Activated CD4-positive, alpha-beta memory T cell treated with anti-CD3 and anti-CD28 coated beads for 36 hours (primary cell): ENCODE measurements around the gene HDHD5. TPM values are rescaled to one million over a fixed set of nuclear protein-coding genes. Genes with fewer than 3 reads are reported as not detected.

Experiments used
- CTCF ChIA-PET: fragments of 350-600 bp; sonication (Branson Sonifier 250); formaldehyde crosslinking; loops from one replicate; lab custom pipeline; 2021; ENCODE audit warnings: antibody characterized with exemption, inconsistent platforms; lab: Charles Lee
- POLR2A ChIA-PET: fragments of 350-600 bp; sonication (Branson Sonifier 250); formaldehyde crosslinking; loops from one replicate; lab custom pipeline; 2021; ENCODE audit warnings: antibody characterized with exemption; lab: Charles Lee
- DNase-seq: peaks from one replicate; pipeline ENCODE4 v3.0.0-alpha.2; 2020
- H3K27ac Mint-ChIP-seq: one replicate; pipeline ENCODE4 v1.8.0; 2021; ENCODE audit warnings: mixed read lengths
- H3K27me3 Mint-ChIP-seq: one replicate; pipeline ENCODE4 v1.8.0; 2021; ENCODE audit warnings: mixed read lengths
- H3K36me3 Mint-ChIP-seq: one replicate; pipeline ENCODE4 v1.8.0; 2021; ENCODE audit warnings: mixed read lengths
- H3K4me1 Mint-ChIP-seq: one replicate; pipeline ENCODE4 v1.8.0; 2021; ENCODE audit warnings: low read depth, mixed read lengths
- H3K4me3 Mint-ChIP-seq: one replicate; pipeline ENCODE4 v1.8.0; 2021; ENCODE audit warnings: mild to moderate bottlenecking, mixed read lengths
- H3K9me3 Mint-ChIP-seq: one replicate; pipeline ENCODE4 v1.8.0; 2021; ENCODE audit warnings: mixed read lengths
- intact Hi-C: fragments of 100-400 bp; cut with micrococcal nuclease; formaldehyde crosslinking; loops from one replicate; pipeline ENCODE4 v1.15.1; 2023
- total RNA-seq, 2 experiments: library from RNA; stranded (reverse); gene quantifications; one replicate each; pipeline ENCODE4 v1.2.3, GENCODE V29; 2021

HDHD5 gene
- 10 to 100 TPM; 42.2 to 42.9 TPM for total RNA-seq

DNA sequence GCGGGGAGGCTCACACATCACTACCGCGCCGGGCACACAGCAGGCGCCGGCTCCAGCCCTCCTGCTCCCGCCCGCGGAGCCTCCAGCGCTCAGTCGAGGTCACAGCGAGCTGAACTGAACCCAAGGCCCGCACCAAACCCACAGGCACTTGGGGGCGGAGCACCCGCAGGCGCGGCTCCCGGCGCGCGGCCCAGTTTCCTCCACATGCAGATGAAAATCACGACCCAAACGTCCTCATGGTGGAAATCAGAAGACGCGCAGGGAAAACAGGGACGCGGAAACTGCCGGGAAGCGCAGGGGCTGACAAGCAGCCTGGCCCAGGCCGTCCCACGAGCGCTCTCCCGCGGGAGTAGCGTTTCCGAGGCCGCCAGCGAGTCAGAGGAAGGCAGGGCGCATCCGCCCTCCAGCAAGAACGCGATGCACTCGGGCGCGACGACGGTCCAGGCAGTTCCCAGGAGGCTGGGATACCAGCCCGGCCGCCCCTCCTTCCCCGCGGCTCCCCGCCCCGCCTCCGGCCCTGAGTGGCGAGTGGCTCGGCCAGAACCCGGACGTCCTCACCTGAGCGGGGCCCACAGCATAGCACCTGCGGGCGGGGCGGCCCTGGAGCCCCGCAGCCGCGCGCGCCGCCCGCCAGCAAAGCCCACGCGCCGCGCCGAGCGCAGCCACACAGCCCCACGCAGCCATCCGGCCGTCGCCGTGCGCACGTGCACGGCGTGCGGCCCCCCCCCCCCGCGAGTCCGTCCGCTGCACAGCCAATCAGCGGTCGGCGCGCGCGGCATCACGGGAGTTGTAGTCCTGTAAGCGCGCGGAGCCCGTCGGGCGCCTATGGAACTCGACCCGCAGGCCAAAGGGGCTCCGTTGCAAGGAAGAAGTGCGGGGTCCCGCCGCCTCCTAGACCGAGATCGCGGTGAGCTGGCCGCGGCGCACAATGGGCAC lies at the start of gene HDHD5:
TSS of gene HDHD5 (minus strand) at position 710 of the 936 bp plus-strand sequence. CDS start at position 684, 26 bp downstream.
- no peaks in the 10 kb centered on the region for H3K9me3 Mint-ChIP-seq
- peaks cover 30% of the 10 kb centered on the region for H3K4me1 Mint-ChIP-seq
- ChIA-PET POLR2A (interaction anchor here (0.9 to 4.0 kb wide), 6 partner anchors 13 to 480 kb away, joined by 3 to 21 read pairs (median 4); partner anchors contain the start of gene ADA2), CTCF (interaction anchor here (1.0 to 7.9 kb wide), 4 partner anchors 13 to 343 kb away, joined by 3 to 121 read pairs (median 6); no protein-coding TSS in a partner anchor)
- no peaks in the 10 kb centered on the region for H3K36me3 Mint-ChIP-seq
- intact Hi-C loops, result loop anchor here (1.0 kb wide), 3 partner anchors 12 to 84 kb away; no protein-coding TSS in a partner anchor
- H3K4me3 Mint-ChIP-seq, result peak within 1 kb of the TSS; percentile 80
- no peaks in the 10 kb centered on the region for H3K27me3 Mint-ChIP-seq
- peak; percentile 91 for DNase-seq
- peak within 1 kb of the TSS; percentile 84 for H3K27ac Mint-ChIP-seq

DNA sequence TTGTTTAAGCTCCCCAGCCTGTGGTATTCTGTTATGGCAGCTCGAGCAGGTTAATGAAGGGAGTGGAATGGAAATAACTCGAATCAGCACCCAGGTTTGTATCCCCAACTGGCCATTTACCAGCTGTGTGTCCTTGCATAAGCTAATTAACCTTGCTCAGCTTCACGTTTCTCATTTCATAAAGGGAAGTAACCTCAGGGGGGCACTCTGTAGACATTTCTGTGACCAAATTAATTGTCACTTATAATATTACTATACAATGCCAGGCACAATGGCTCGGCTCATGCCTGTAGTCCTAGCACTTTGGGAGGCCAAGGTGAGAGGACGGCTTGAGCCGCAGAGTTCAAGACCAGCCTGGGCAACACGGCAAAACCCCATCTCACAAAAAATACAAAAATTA lies 46.4 kb upstream of the HDHD5 start:
- POLR2A ChIA-PET, result no interaction called here

DNA sequence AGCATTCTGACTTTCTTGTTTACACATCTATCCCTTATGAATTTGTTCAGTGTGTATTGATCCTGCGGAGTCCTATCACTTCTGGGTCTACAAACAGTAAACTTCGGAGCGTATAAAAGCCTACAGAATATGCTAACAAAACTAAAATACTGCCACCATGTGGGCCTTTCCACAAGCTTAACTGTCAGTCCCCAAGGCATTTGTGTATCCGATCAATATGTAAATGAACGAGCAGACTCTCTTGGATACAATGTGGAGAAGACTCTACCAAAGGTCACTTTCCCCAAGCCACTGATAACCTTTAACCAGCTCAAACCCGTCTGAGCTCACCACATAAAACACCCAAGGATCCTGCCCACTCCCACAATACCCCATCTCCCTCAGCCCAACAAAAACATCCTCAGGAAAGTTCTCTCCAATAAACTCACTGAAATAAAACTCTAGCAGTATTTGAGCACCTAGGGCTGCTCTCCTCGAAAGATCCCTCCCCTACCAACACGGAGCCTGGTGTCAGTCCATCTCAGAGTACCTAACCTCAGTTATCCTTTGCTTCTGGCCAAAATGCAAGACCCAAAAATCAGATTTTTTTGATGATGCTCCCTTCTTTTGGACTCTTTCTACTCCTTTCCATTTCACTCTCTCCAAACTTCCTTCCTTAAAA lies 42.3 kb upstream of the HDHD5 start:
- Mint-ChIP-seq H3K4me1 (no peaks in the 10 kb centered on the region), H3K27me3 (no peaks in the 10 kb centered on the region), H3K27ac (no peak overlapping the region), H3K36me3 (peaks cover 3% of the 10 kb centered on the region), H3K9me3 (no peaks in the 10 kb centered on the region), H3K4me3 (no peak overlapping the region)
- intact Hi-C loops, result loop anchor here (10.0 kb wide), 1 partner anchor 283 kb away; no protein-coding TSS in a partner anchor
- DNase-seq, result no peak
- ChIA-PET POLR2A (no interaction called here), CTCF (interaction anchor here (2.1 kb wide), 1 partner anchor 30 kb away, joined by 7 read pairs; no protein-coding TSS in a partner anchor)

More for the DNA sequence above, 46.4 kb upstream of the HDHD5 start:
- H3K27ac Mint-ChIP-seq, result no peak overlapping the region
- H3K9me3 Mint-ChIP-seq, result no peaks in the 10 kb centered on the region
- CTCF ChIA-PET, result interaction anchor here (0.6 to 2.2 kb wide), 5 partner anchors 31 to 296 kb away, joined by 3 to 13 read pairs (median 4); no protein-coding TSS in a partner anchor
- intact Hi-C loops, result loop anchor here (10.0 kb wide), 1 partner anchor 279 kb away; no protein-coding TSS in a partner anchor
- H3K4me1 Mint-ChIP-seq, result no peaks in the 10 kb centered on the region
- no peak for DNase-seq
- peaks cover 3% of the 10 kb centered on the region for H3K36me3 Mint-ChIP-seq
- no peaks in the 10 kb centered on the region for H3K27me3 Mint-ChIP-seq
- H3K4me3 Mint-ChIP-seq, result no peak overlapping the region

DNA sequence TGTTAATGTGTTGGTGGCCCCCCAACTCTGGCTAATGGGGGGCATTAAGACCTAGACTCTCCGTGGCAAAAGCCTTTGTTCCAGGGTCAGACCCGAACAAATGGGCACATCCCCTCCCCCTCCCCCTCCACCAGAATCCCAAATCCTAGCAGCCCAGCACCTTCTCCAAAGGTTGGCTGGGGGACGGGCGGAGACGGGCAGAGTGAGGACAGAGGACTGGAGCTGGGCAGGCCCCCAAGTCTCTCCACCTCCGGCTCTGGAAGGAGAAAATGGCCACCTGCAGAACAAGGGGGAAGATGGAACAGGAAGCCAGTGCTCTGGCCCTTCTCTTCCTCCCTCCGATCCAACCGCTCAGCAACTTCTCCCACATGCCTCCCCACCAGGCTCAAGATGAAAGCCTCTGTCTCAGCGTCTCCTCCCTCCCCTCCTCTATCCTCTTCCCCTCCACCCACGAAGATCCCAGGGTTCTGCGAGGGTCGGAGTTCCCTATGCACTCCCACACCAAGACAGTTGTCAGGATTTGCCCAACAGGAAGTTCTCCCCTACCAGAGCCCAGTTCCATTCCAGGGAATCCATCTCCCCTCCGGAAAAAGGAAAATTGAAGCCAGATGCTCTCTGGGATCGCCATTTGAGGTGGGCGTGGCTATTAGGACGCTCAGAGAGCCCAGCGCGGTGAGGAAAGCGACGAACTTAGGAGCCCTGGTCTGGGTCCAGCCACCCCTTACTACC lies 40.1 kb upstream of the HDHD5 start:
- Mint-ChIP-seq H3K4me1 (no peaks in the 10 kb centered on the region), H3K9me3 (no peaks in the 10 kb centered on the region), H3K27ac (no peak overlapping the region), H3K36me3 (peaks cover 3% of the 10 kb centered on the region), H3K27me3 (no peaks in the 10 kb centered on the region), H3K4me3 (no peak overlapping the region)
- CTCF ChIA-PET, result interaction anchor here (1.3 to 2.1 kb wide), 2 partner anchors 28 to 303 kb away, joined by 4 to 7 read pairs; no protein-coding TSS in a partner anchor
- DNase-seq, result no peak
- intact Hi-C loops, result no loop called here
- POLR2A ChIA-PET, result no interaction called here

DNA sequence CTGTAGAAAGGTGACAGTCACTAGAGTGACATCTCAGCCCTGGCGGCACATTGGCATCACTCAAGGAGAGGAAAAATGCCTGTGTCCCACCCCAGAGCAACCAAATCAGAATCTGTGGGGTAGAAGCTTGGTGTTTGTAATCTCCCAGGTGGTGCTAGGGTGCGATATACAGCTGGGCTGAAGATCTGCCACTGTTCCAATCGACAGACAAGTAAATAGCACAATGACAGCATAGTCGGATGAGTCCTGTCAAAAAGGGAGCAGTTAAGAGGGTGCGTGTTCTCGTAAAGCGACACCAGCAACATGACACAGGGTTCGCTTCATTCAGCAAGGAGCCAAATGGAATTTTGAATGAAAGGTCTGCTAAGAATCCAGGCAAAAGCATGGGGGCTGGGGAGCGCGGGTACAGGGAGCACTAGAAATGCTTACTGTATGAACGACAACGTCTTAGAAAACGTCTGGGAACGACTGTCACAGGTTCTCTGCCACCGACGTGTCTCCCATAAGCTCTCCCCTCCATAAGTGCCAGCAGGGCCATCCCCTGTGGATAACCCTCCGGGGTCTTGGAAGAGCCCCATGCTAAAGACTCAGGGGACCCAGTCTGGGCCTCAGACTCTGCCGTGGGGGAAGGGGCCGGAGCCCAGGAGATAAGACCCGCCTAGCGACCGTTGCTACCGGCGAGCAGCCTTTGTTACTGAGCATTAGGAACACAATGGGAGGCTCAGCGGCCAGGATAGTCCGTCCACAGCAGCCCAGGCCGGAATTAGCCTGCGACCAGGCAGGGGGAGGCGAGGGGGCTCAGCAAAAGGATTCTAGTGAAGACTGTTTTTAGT lies 39.3 kb upstream of the HDHD5 start:
- intact Hi-C loops, result no loop called here
- no peak for DNase-seq
- no peaks in the 10 kb centered on the region for H3K9me3 Mint-ChIP-seq
- H3K36me3 Mint-ChIP-seq, result peaks cover 3% of the 10 kb centered on the region
- H3K4me3 Mint-ChIP-seq, result no peak overlapping the region
- ChIA-PET CTCF (no interaction called here), POLR2A (no interaction called here)
- H3K27ac Mint-ChIP-seq, result no peak overlapping the region
- H3K27me3 Mint-ChIP-seq, result no peaks in the 10 kb centered on the region
- H3K4me1 Mint-ChIP-seq, result no peaks in the 10 kb centered on the region

DNA sequence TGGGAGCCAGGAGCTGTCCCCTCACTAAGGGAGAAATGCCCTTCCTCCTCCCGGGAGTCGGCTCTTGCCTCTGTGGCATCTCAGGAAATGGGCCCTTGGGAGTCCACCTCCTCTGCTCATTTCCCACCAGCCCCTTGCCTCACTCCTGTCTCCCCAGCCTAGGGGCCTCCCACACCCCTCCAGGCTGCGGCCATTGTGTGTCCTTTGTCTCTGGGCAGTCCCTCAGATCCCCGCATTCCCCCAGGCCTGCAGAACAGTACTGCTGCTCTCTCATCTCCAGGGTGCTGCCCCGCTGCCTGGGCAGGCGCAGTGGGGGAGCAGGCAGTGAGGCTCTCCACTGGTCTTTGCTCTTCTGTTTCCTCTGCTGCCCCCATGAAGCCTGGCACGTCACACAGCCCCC lies 35.1 kb upstream of the HDHD5 start:
- no peaks in the 10 kb centered on the region for H3K9me3 Mint-ChIP-seq
- H3K4me3 Mint-ChIP-seq, result no peak overlapping the region
- H3K36me3 Mint-ChIP-seq, result no peaks in the 10 kb centered on the region
- H3K27me3 Mint-ChIP-seq, result no peaks in the 10 kb centered on the region
- ChIA-PET CTCF (interaction anchor here (1.3 kb wide), 1 partner anchor 22 kb away, joined by 3 read pairs; no protein-coding TSS in a partner anchor), POLR2A (no interaction called here)
- DNase-seq, result no peak
- H3K4me1 Mint-ChIP-seq, result no peaks in the 10 kb centered on the region
- H3K27ac Mint-ChIP-seq, result no peak overlapping the region
- intact Hi-C loops, result no loop called here

DNA sequence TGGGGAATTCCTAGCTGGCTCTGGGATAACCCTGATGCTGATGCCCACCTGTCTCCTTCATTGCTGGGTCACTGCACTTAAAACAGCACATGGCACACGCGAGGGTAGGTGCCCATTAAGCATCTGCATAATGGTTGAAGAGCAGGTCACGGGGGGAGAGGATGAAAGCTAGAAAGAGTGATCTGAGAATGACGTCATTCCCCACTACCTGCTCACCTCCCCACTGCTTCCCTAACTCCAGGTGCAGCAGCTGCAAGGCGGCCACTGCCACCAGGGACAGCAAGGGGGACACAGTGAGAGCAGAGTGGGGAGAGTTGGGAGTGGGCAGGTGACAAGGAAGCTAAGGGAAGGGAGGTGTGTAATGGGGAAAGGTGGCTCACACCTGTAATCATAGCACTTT lies 33.1 kb upstream of the HDHD5 start:
- intact Hi-C loops, result no loop called here
- no peaks in the 10 kb centered on the region for H3K36me3 Mint-ChIP-seq
- no peaks in the 10 kb centered on the region for H3K27me3 Mint-ChIP-seq
- H3K27ac Mint-ChIP-seq, result no peak overlapping the region
- ChIA-PET POLR2A (interaction anchor here (0.6 kb wide), 1 partner anchor 47 kb away, joined by 4 read pairs; no protein-coding TSS in a partner anchor), CTCF (interaction anchor here (2.6 kb wide), 1 partner anchor 21 kb away, joined by 9 read pairs; no protein-coding TSS in a partner anchor)
- no peaks in the 10 kb centered on the region for H3K9me3 Mint-ChIP-seq
- no peak overlapping the region for H3K4me3 Mint-ChIP-seq
- no peak for DNase-seq
- H3K4me1 Mint-ChIP-seq, result no peaks in the 10 kb centered on the region

DNA sequence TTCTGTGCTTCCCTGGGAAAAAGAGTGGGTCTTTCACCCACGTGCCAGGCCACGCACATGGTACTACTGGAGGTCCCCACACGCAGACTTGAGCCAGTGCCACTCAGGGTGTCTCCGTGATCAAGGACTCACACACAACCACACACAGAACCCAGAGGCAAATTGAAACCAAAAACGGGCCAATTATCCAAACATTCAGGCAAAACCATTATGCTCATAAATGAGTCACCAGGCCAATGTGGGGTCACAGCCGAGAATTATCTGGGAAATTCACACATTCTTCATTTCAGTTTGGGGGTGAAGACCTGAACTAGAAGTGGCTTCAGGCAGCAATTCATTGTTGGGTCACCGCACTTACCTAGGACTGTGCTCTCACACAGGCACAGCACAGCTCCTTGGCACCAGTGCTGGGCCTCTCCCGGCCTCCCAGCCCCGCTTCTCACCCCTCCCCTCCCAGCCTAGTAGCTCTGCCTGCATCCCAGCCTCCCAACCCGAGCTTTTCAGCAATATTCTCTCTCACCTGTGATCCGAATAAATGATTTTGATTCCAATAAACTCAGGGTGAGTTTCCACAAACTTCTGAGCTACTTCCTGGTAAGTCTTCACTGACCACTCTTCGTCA lies 32.2 kb upstream of the HDHD5 start:
- ChIA-PET CTCF (interaction anchor here (2.6 kb wide), 1 partner anchor 20 kb away, joined by 9 read pairs; no protein-coding TSS in a partner anchor), POLR2A (no interaction called here)
- Mint-ChIP-seq H3K27me3 (no peaks in the 10 kb centered on the region), H3K27ac (no peak overlapping the region), H3K9me3 (no peaks in the 10 kb centered on the region), H3K4me1 (no peaks in the 10 kb centered on the region), H3K4me3 (no peak overlapping the region), H3K36me3 (no peaks in the 10 kb centered on the region)
- DNase-seq, result no peak
- intact Hi-C loops, result no loop called here

DNA sequence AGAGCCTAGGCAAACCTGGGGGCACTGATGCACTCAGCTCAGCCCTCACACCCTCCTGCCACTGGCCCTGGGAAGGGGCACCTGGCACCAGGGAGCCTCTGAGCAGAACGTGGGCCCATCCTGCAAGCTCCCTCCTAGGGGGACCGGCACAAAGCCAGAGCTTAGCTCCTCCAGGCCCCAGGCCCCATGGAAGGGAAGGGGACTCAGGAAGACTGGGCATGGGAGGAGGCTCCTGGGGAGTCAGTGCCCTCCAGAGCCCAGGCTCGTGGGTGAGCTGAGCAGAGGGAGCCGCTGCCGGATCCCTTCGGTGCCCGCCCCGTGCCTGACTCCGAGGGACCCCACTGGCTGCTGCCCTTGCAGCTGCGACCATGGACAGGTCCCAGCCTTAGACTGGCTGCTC lies 31.6 kb upstream of the HDHD5 start:
- Mint-ChIP-seq H3K4me1 (no peaks in the 10 kb centered on the region), H3K36me3 (peaks cover 3% of the 10 kb centered on the region), H3K27ac (no peak overlapping the region), H3K9me3 (no peaks in the 10 kb centered on the region), H3K4me3 (no peak overlapping the region), H3K27me3 (no peaks in the 10 kb centered on the region)
- intact Hi-C loops, result no loop called here
- ChIA-PET POLR2A (no interaction called here), CTCF (interaction anchor here (2.6 kb wide), 1 partner anchor 19 kb away, joined by 9 read pairs; no protein-coding TSS in a partner anchor)
- no peak for DNase-seq

DNA sequence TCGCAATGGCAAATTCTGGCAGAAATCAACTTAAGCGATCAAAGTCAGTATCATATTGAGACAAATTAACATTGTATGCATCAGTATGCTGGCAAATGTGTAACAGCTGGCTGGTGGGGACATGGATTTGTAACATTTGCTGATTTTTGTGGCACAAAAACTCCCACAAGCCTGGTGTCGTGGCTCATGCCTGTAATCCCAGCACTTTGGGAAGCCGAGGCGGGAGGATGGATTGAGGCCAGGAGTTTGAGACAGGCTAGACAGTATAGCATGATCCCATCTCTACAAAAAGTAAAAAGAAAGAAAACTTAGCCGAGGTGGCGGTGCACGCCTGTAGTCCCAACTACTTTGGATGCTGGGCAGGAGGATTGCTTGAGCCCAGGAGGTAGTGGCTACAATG lies 17.6 kb upstream of the HDHD5 start:
- Mint-ChIP-seq H3K36me3 (peaks cover 3% of the 10 kb centered on the region), H3K27ac (no peak overlapping the region), H3K4me1 (peaks cover 2% of the 10 kb centered on the region), H3K4me3 (no peak overlapping the region), H3K27me3 (no peaks in the 10 kb centered on the region), H3K9me3 (no peaks in the 10 kb centered on the region)
- CTCF ChIA-PET, result interaction anchor here (1.3 kb wide), 1 partner anchor 325 kb away, joined by 3 read pairs; no protein-coding TSS in a partner anchor
- intact Hi-C loops, result no loop called here
- no peak for DNase-seq
- POLR2A ChIA-PET, result no interaction called here
